ENCODE data around the gene CFAP61.
"Not testable (repeated sequence)": the region's sequence is repeated elsewhere in the genome, so short reads cannot be mapped to it uniquely, and the experiment has no call there.

Gene CFAP61

DNA sequence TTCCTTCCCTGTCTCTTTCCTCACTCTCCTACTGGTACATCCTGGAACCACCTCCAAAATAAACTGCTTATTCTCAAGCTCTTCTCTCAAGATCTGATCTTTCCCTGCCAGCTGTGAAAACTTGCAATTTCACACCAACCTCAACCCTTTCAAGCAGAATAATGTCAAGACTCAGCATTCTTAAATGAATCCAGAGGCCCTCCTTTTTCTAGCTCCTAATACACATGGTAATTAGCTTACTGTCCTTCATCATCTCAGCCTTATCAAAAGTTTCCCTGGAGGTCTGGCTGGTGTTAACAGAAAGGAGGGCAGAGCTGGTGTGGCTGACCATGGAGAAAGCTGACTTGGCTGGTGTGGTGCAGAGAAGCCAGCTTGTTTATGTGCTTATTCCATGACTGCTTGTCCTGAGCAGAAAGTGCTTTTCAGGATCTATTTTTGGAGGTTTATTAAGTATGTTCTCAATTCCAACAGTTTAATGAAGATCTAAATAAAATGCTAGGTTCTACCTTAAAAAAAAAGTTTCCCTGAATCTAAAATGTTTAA, 50.5 kb downstream of the CFAP61 start:
- H3K4me3 ChIP-seq (replicated peaks; ENCODE audit: low read depth, low read length), result no peak overlapping the region
- no peak for DNase-seq (ENCODE audit: low read depth)
- TF ChIP-seq, protein P1, sequence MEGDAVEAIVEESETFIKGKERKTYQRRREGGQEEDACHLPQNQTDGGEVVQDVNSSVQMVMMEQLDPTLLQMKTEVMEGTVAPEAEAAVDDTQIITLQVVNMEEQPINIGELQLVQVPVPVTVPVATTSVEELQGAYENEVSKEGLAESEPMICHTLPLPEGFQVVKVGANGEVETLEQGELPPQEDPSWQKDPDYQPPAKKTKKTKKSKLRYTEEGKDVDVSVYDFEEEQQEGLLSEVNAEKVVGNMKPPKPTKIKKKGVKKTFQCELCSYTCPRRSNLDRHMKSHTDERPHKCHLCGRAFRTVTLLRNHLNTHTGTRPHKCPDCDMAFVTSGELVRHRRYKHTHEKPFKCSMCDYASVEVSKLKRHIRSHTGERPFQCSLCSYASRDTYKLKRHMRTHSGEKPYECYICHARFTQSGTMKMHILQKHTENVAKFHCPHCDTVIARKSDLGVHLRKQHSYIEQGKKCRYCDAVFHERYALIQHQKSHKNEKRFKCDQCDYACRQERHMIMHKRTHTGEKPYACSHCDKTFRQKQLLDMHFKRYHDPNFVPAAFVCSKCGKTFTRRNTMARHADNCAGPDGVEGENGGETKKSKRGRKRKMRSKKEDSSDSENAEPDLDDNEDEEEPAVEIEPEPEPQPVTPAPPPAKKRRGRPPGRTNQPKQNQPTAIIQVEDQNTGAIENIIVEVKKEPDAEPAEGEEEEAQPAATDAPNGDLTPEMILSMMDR (IDR thresholded peaks at IDR 0.05; ENCODE audit: low read length, missing control alignments), result no peak

DNA sequence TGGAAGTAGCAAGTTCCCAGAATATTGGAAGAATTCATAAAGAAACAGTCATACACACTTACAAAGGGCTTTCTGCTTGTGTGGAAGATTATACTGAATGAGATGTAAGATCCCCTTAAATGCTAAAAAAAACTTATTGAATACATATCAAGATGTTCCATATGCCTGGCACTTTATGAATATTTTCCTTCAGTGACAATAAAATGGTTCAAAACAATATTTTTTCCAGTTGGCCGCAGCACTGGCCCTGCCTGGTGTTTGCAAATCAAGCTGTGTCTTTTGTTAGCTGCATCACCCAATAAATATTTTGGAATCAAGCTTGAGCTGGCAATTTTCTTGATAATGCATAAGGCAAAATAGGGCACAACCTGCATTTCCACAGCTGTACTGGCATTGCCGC, 51.2 kb downstream of the CFAP61 start:
- no peak for DNase-seq (ENCODE audit: low read depth)
- H3K4me3 ChIP-seq (replicated peaks; ENCODE audit: low read depth, low read length), result no peak overlapping the region
- TF ChIP-seq, protein P1 (IDR thresholded peaks at IDR 0.05; ENCODE audit: low read length, missing control alignments), result no peak

DNA sequence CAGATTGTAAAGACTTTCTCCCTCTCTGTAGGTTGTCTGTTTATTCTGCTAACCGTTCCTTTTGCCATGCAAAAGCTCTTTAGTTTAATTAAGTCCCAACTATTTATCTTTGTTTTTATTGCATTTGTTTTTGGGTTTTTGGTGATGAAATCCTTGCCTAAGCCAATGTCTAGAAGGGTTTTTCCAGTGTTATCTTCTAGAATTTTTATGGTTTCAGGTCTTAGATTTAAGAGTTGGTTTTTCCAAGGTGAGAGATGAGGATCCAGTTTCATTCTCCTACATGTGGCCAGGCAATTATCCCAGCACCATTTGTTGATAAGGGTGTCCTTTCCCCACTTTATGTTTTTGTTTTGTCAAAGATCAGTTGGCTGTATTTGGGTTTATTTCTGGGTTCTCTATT, 70.9 kb downstream of the CFAP61 start:
- not testable (repeated sequence) for DNase-seq (ENCODE audit: low read depth)

DNA sequence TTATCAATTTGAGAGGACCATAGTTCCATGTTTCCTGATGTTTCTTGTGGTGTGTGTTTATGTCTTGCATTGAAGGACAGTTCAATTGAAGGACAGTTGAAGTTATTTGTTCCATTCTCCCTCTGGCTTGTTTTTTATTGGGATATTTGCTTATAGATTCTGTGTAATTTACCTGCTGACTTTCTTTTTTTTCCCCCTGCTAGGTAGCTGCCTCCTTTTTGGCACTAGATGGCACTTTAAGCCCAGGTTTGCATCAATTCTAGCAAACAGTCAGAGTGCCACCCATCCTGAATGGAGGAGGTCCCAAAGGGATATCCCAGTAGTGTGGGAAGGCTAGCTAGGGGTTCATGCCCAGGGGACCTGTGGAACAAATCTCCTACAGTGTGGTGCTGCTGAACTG, 78.1 kb downstream of the CFAP61 start:
- peak; percentile 3 for DNase-seq (ENCODE audit: low read depth)
- TF ChIP-seq, protein P1 (IDR thresholded peaks at IDR 0.05; ENCODE audit: low read length, missing control alignments), result peak; percentile 6

More for the DNA sequence above, 70.9 kb downstream of the CFAP61 start:
- not testable (repeated sequence) for H3K4me3 ChIP-seq (replicated peaks; ENCODE audit: low read depth, low read length)

DNA sequence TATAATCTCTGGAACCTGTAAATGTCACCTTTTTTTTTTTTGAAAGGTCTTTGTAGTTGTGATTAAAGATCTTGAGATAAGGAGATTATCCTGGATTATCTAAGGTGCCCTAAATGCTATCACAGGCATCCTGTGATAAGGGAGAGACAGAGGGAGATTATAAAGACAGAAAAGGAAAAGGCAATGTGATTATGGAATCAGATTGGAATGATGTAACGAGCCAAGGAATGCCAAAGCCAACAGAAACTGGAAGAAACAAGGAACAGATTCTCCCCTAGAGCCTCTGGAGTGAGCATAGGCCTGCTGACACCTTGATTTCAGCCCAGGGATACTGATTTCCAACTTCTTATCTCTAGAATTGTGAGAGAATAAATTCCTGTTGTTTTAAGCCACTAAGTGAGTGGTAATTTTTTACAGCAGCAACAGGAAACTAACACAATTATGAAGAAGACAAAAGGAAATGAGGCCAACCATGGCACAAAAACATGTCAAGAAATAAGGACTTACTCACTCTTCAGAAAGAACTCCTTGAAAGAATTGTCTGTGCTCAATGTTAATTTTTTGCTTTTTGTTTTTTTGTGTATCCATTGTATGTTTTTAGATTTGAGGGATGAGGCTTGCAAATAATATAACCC, 82.7 kb downstream of the CFAP61 start:
- TF ChIP-seq, protein P1 (IDR thresholded peaks at IDR 0.05; ENCODE audit: low read length, missing control alignments), result no peak
- DNase-seq (ENCODE audit: low read depth), result no peak
- no peak overlapping the region for H3K4me3 ChIP-seq (replicated peaks; ENCODE audit: low read depth, low read length)

More for the DNA sequence above, 78.1 kb downstream of the CFAP61 start:
- H3K4me3 ChIP-seq (replicated peaks; ENCODE audit: low read depth, low read length), result no peak overlapping the region

DNA sequence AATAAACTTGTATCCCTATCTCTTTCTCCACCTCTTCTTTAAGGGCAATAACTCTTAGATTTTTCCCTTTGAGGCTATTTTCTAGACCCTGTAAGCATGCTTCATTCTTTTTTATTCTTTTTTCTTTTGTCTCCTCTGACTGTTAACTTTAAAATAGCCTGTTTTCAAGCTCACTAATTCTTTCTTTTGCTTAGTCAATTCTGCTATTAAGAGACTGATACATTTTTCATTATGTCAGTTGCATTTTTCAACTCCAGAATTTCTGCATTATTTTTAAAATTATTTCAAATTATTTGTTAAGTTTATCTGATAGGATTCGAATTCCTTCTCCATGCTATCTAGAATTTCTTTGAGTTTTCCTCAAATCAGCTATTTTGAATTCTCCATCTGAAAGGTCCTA, 84.0 kb downstream of the CFAP61 start:
- H3K4me3 ChIP-seq (replicated peaks; ENCODE audit: low read depth, low read length), result no peak overlapping the region
- TF ChIP-seq, protein P1 (IDR thresholded peaks at IDR 0.05; ENCODE audit: low read length, missing control alignments), result no peak
- DNase-seq (ENCODE audit: low read depth), result no peak

DNA sequence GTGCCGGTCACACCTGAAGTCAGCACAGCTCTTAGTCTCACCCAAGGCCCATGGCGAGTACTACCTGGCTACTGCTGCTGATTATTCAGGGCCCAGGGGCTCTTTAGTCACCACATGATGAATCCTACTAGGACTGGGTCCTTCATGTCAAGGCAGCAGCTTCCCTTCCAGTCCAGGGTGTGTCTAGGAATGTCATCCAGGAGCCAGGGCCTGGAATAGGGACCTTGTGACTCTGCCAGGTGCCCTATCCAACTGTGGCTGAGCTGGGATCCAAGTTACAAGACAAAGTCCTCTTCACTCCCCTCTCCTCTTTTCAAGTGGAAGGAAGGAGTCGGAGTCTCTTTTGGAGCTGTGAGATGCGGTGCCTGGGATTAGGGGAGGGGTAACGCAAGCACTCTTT, 85.5 kb downstream of the CFAP61 start:
- TF ChIP-seq, protein P1 (IDR thresholded peaks at IDR 0.05; ENCODE audit: low read length, missing control alignments), result no peak
- DNase-seq (ENCODE audit: low read depth), result no peak
- no peak overlapping the region for H3K4me3 ChIP-seq (replicated peaks; ENCODE audit: low read depth, low read length)

Data from fibroblast of pulmonary artery (primary cell).